MCF 10A (cell line): ENCODE data around the gene FOXN3. TPM values are rescaled to one million over a fixed set of nuclear protein-coding genes. Genes with fewer than 3 reads are reported as not detected.

Source experiments
- BruUV-seq: library from RNA; stranded (reverse); fragments of 400-500 nt; replicated peaks from 2 replicates; lab custom pipeline; 2021; lab: Mats Ljungman, UMichigan
- CTCF ChIA-PET: fragments of 300-600 bp; sonication (Branson Sonifier 250); formaldehyde crosslinking; extraction: SDS; loops from one replicate; lab custom pipeline; 2021; ENCODE audit warnings: antibody characterized with exemption, inconsistent platforms; lab: Yijun Ruan, JAX
- POLR2A ChIA-PET: fragments of 300-600, 350-650 bp; sonication (Branson Sonifier 250); formaldehyde crosslinking; extraction: SDS; loops from one replicate; lab custom pipeline; 2020; ENCODE audit warnings: antibody characterized with exemption, inconsistent platforms; lab: Yijun Ruan, JAX
- DNase-seq: peaks from one replicate; pipeline ENCODE4 v3.0.0-alpha.2; 2018; ENCODE audit not compliant: unreplicated experiment
- H3K27ac Mint-ChIP-seq: one replicate; pipeline ENCODE4 v1.8.0; 2022; ENCODE audit warnings: mild to moderate bottlenecking, low read depth, mixed read lengths; ENCODE audit not compliant: unreplicated experiment
- H3K27me3 Mint-ChIP-seq: one replicate; pipeline ENCODE4 v1.8.0; 2022; ENCODE audit warnings: mixed read lengths; ENCODE audit not compliant: insufficient read depth, unreplicated experiment
- H3K36me3 Mint-ChIP-seq: one replicate; pipeline ENCODE4 v1.8.0; 2022; ENCODE audit warnings: mild to moderate bottlenecking, moderate library complexity, mixed read lengths; ENCODE audit not compliant: insufficient read depth, unreplicated experiment
- H3K4me1 Mint-ChIP-seq: one replicate; pipeline ENCODE4 v1.8.0; 2022; ENCODE audit warnings: mixed read lengths; ENCODE audit not compliant: insufficient read depth, unreplicated experiment
- H3K4me3 Mint-ChIP-seq: one replicate; pipeline ENCODE4 v1.8.0; 2022; ENCODE audit warnings: mild to moderate bottlenecking, moderate library complexity, mixed read lengths; ENCODE audit not compliant: unreplicated experiment
- H3K9me3 Mint-ChIP-seq: one replicate; pipeline ENCODE4 v1.8.0; 2022; ENCODE audit warnings: mixed read lengths; ENCODE audit not compliant: unreplicated experiment
- CTCF ChIP-seq: fragments of 200-600 bp; IDR thresholded peaks from one replicate; pipeline ENCODE4 v1.8.0; 2022; ENCODE audit warnings: antibody characterized with exemption, mild to moderate bottlenecking; ENCODE audit not compliant: unreplicated experiment
- intact Hi-C: fragments of 100-400 bp; cut with micrococcal nuclease; formaldehyde crosslinking; loops from 2 replicates; pipeline ENCODE4 v1.14.1; 2022
- total RNA-seq: library from RNA; stranded (reverse); gene quantifications from 2 replicates; pipeline ENCODE4 v1.2.3, GENCODE V29; 2022

FOXN3 gene
- total RNA-seq, 1 experiment from 2014 or later: 27.1 TPM

- H3K4me1 Mint-ChIP-seq: no peaks in the 10 kb centered on the region
These were observed 146.4 kb downstream of the FOXN3 start for GRCh38 chr14:89270439-89271227.

GRCh38 chr14:89269404-89269803 is 147.6 kb downstream of the FOXN3 start:
- no peak overlapping the region for H3K4me3 Mint-ChIP-seq
- TF ChIP-seq CTCF: no peak
- no peaks in the 10 kb centered on the region for H3K9me3 Mint-ChIP-seq
- no TSS peak for BruUV-seq
- ChIA-PET POLR2A (no interaction called here), CTCF (interaction anchor here (0.5 to 0.6 kb wide), 2 partner anchors 34 to 106 kb away, joined by 3 read pairs; no protein-coding TSS in a partner anchor)
- no peaks in the 10 kb centered on the region for H3K27me3 Mint-ChIP-seq
- no peak overlapping the region for H3K27ac Mint-ChIP-seq
- no peaks in the 10 kb centered on the region for H3K4me1 Mint-ChIP-seq
- no peaks in the 10 kb centered on the region for H3K36me3 Mint-ChIP-seq
- intact Hi-C loops: no loop called here
- DNase-seq: no peak

More at GRCh38 chr14:89270439-89271227, 146.4 kb downstream of the FOXN3 start:
- TF ChIP-seq CTCF: no peak
- Mint-ChIP-seq H3K27ac (no peak overlapping the region), H3K27me3 (no peaks in the 10 kb centered on the region), H3K4me3 (no peak overlapping the region), H3K36me3 (no peaks in the 10 kb centered on the region), H3K9me3 (no peaks in the 10 kb centered on the region)
- DNase-seq: peak; percentile 7
- intact Hi-C loops: no loop called here
- ChIA-PET CTCF (no interaction called here), POLR2A (no interaction called here)
- no TSS peak for BruUV-seq

- Mint-ChIP-seq H3K9me3 (no peaks in the 10 kb centered on the region), H3K27me3 (no peaks in the 10 kb centered on the region), H3K27ac (no peak overlapping the region), H3K4me3 (no peak overlapping the region), H3K36me3 (no peaks in the 10 kb centered on the region), H3K4me1 (no peaks in the 10 kb centered on the region)
- no peak for TF ChIP-seq CTCF
- BruUV-seq: no TSS peak
- no peak for DNase-seq
- POLR2A ChIA-PET: interaction anchor here (1.2 kb wide), 1 partner anchor 9 kb away, joined by 3 read pairs; no protein-coding TSS in a partner anchor
- CTCF ChIA-PET: interaction anchor here (1.3 kb wide), 1 partner anchor 228 kb away, joined by 3 read pairs; no protein-coding TSS in a partner anchor
- intact Hi-C loops: no loop called here
These were observed 148.5 kb downstream of the FOXN3 start for GRCh38 chr14:89268514-89268913.

- H3K36me3 Mint-ChIP-seq: no peaks in the 10 kb centered on the region
- intact Hi-C loops: no loop called here
- H3K27me3 Mint-ChIP-seq: no peaks in the 10 kb centered on the region
- no peaks in the 10 kb centered on the region for H3K9me3 Mint-ChIP-seq
- DNase-seq: no peak
- POLR2A ChIA-PET: interaction anchor here (1.2 kb wide), 1 partner anchor 10 kb away, joined by 3 read pairs; no protein-coding TSS in a partner anchor
- H3K4me3 Mint-ChIP-seq: no peak overlapping the region
- H3K27ac Mint-ChIP-seq: no peak overlapping the region
- no TSS peak for BruUV-seq
- no peaks in the 10 kb centered on the region for H3K4me1 Mint-ChIP-seq
- CTCF ChIA-PET: interaction anchor here (1.3 kb wide), 1 partner anchor 227 kb away, joined by 3 read pairs; no protein-coding TSS in a partner anchor
- no peak for TF ChIP-seq CTCF
These were observed 149.4 kb downstream of the FOXN3 start for GRCh38 chr14:89267656-89268055.
